NB4 (cell line): Measurements from ENCODE around the gene CSAD.
"Not testable (repeated sequence)": the region's sequence is repeated elsewhere in the genome, so short reads cannot be mapped to it uniquely, and the experiment has no call there.

Experiments
- MYC ChIP-seq: IDR thresholded peaks from 2 replicates; pipeline ENCODE4 v1.6.1; 2011; ENCODE audit warnings: low read depth, low read length
- TF ChIP-seq, protein P1 (sequence below): IDR thresholded peaks from one replicate; pipeline ENCODE4 v1.5.1; 2012; ENCODE audit warnings: low read depth, low read length

DNA sequence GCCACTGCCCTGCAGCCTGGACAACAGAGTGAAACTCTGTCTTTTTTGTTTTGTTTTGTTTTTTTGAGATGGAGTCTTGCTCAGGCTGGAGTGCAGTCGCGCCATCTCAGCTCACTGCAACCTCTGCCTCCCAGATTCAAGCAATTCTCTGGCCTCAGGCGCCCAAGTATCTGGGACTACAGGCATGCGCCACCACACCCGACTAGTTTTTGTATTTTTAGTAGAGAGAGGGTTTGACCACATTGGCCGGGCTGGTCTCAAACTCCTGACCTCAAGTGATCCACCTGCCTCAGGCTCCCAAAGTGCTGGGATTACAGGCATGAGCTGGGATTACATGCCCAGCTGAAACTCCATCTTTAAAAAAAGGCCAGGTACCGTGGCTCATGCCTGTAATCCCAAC, 21.6 kb upstream of the CSAD start:
- TF ChIP-seq, protein P1, sequence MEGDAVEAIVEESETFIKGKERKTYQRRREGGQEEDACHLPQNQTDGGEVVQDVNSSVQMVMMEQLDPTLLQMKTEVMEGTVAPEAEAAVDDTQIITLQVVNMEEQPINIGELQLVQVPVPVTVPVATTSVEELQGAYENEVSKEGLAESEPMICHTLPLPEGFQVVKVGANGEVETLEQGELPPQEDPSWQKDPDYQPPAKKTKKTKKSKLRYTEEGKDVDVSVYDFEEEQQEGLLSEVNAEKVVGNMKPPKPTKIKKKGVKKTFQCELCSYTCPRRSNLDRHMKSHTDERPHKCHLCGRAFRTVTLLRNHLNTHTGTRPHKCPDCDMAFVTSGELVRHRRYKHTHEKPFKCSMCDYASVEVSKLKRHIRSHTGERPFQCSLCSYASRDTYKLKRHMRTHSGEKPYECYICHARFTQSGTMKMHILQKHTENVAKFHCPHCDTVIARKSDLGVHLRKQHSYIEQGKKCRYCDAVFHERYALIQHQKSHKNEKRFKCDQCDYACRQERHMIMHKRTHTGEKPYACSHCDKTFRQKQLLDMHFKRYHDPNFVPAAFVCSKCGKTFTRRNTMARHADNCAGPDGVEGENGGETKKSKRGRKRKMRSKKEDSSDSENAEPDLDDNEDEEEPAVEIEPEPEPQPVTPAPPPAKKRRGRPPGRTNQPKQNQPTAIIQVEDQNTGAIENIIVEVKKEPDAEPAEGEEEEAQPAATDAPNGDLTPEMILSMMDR, result not testable (repeated sequence)
- not testable (repeated sequence) for TF ChIP-seq MYC
